Lung (tissue), 12 donors: ENCODE results near the gene TNFRSF13B. TPM values are rescaled to one million over a fixed set of nuclear protein-coding genes. Genes with fewer than 3 reads are reported as not detected.

ENCODE experiments used
- ATAC-seq: fragments of 200-7000 bp; cut with Tn5 transposase; one replicate; pipeline ENCODE4 v1.9.1; 2020; ENCODE audit warnings: moderate number of reproducible peaks; ENCODE audit not compliant: insufficient read depth, low FRiP score
- DNase-seq, 3 donors: peaks; one replicate each; pipeline ENCODE4 v3.0.0-alpha.2; 2013 to 2017
- H3K27ac ChIP-seq, 2 donors: one replicate each; pipeline ENCODE4 v1.5.1; 2013; ENCODE audit warnings: mild to moderate bottlenecking in 2 of 2, moderate library complexity in 2 of 2, control low read depth in 1 of 2, inconsistent platforms in 1 of 2, low read depth in 1 of 2, low read length in 1 of 2
- H3K27me3 ChIP-seq, 3 donors: one replicate each; pipeline ENCODE4 v1.5.1; 2013; ENCODE audit warnings: low read length in 2 of 3; ENCODE audit not compliant: control insufficient read depth in 3 of 3, insufficient read depth in 3 of 3
- H3K36me3 ChIP-seq, 4 donors: one replicate each; pipeline ENCODE4 v1.5.1; 2013; ENCODE audit warnings: low read length in 4 of 4, mild to moderate bottlenecking in 1 of 4, moderate library complexity in 1 of 4; ENCODE audit not compliant: control insufficient read depth in 4 of 4, insufficient read depth in 4 of 4
- H3K4me1 ChIP-seq, 5 donors: one replicate each; pipeline ENCODE4 v1.5.1; 2013; ENCODE audit warnings: low read length in 5 of 5, mild to moderate bottlenecking in 2 of 5, moderate library complexity in 1 of 5; ENCODE audit not compliant: control insufficient read depth in 5 of 5, insufficient read depth in 5 of 5
- H3K4me3 ChIP-seq: one replicate; pipeline ENCODE4 v1.5.1; 2013; ENCODE audit warnings: mild to moderate bottlenecking, control low read depth, moderate library complexity
- H3K9ac ChIP-seq, 2 donors: one replicate each; pipeline ENCODE4 v1.5.1; 2013; ENCODE audit warnings: low read length in 2 of 2, control low read depth in 1 of 2; ENCODE audit not compliant: insufficient read depth in 1 of 2
- H3K9me3 ChIP-seq, 4 donors: one replicate each; pipeline ENCODE4 v1.5.1; 2013; ENCODE audit warnings: low read length in 3 of 4, mild to moderate bottlenecking in 1 of 4, moderate library complexity in 1 of 4; ENCODE audit not compliant: control insufficient read depth in 4 of 4, insufficient read depth in 3 of 4
- WGBS, 2 donors: extraction: QIAGEN DNeasy Blood & Tissue Kit; methylation state at CpG; one replicate each; pipeline ENCODE4 v1.1.7; 2013; 5-methylcytosine and 5-hydroxymethylcytosine counted together
- polyA plus RNA-seq, 2 donors: library from polyadenylated mRNA; stranded (reverse); fragments of 200-250 nt; gene quantifications; one replicate each; pipeline ENCODE4 v1.2.1, GENCODE V29; 2013
- total RNA-seq, 2 donors: library from RNA; depleted of rRNA in 1 of 2; stranded (reverse); fragments of >200 nt in 1 of 2; gene quantifications; one replicate each; pipeline ENCODE4 v1.2.1, GENCODE V29; 2014 to 2021
- TF ChIP-seq, protein P1 (sequence below): IDR thresholded peaks from 2 replicates; pipeline ENCODE4 v1.5.1; 2012; ENCODE audit warnings: mild to moderate bottlenecking; ENCODE audit errors: control extremely low read depth, extremely low read depth
- donor health status: control.
- donor health status: control.
- donor health status: Bipolar disorder and iron deficiency.
- donor health status: healthy.
- donor health status: DM: yes; HTN: yes; CAD: no.

The TNFRSF13B gene
- total and polyA plus RNA-seq, 4 donors: 0.08 to 1.4 (median 0.48) TPM

DNA sequence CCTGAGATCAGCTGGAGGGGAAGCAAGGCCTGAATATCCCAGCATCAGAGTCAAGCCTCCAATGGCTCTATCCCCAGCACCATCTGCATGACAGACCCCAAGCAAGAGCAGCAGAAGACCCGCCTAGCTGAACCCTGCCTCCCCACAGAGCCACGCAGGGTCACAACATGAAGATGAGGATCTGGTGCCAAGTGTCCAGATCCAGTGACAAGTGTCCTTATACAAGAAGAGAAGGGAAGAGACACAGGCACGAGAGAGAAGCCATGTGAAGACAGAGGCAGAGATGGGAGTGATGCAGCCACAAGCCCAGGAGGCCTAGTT lies 28.9 kb downstream of the TNFRSF13B start:
- ATAC-seq: no peak
- peaks cover 0 to 5% (median 0%) of the 10 kb centered on the region in 4 donors for H3K9me3 ChIP-seq
- H3K27me3 ChIP-seq: peaks cover 0 to 4% (median 0%) of the 10 kb centered on the region in 3 donors
- no peak overlapping the region for H3K27ac ChIP-seq
- H3K4me3 ChIP-seq: no peak overlapping the region
- 90 to 96% methylated on average over 3 of the region's 3 CpGs for WGBS, 2 donors
- H3K9ac ChIP-seq: no peak overlapping the region
- no peak for DNase-seq
- H3K4me1 ChIP-seq: no peaks in the 10 kb centered on the region
- H3K36me3 ChIP-seq: no peaks in the 10 kb centered on the region
- TF ChIP-seq, protein P1, sequence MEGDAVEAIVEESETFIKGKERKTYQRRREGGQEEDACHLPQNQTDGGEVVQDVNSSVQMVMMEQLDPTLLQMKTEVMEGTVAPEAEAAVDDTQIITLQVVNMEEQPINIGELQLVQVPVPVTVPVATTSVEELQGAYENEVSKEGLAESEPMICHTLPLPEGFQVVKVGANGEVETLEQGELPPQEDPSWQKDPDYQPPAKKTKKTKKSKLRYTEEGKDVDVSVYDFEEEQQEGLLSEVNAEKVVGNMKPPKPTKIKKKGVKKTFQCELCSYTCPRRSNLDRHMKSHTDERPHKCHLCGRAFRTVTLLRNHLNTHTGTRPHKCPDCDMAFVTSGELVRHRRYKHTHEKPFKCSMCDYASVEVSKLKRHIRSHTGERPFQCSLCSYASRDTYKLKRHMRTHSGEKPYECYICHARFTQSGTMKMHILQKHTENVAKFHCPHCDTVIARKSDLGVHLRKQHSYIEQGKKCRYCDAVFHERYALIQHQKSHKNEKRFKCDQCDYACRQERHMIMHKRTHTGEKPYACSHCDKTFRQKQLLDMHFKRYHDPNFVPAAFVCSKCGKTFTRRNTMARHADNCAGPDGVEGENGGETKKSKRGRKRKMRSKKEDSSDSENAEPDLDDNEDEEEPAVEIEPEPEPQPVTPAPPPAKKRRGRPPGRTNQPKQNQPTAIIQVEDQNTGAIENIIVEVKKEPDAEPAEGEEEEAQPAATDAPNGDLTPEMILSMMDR: no peak

DNA sequence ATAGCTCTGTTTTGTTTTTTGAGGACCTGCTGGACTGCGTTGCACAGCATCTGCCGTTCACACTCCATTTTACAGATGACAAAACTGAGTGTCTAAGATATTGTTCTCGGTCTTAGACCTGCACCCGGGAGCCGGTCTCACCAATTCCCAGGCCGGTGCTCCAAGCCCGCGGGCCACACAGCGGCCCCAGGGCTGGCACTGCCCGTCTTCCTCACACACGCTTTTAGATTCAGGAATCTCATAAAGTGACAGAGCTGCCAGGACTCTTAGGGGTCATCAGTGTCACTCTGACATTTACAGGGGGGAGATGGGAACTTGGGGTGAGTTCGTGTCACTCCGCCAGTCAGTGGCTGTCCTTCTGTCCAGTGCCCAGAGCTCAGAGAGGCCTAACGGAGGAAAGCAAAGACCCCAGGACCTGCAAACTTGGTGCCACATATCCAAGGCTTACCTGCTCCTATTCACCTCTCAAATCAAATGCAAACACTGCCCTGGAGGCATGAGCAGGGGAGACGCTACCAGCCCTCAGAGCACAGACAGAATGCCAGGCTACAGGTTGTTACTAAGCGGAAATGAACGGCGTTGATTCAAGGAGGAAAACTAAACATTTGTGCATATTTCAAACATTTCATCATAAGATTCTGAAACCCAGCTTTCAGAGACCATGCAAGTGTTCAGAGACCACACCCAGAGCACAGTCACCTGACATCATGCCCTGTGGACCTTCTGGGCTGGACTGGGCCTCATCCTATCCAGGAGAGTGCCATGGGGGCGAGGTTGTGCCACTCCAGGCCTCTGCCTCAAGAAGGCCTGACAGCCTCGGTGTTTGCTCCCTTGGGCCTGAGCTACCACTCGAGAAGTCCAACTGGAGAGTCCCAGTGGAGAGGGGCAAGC lies 29.5 kb downstream of the TNFRSF13B start:
- ATAC-seq (peak; percentile 51), DNase-seq (peak; percentile 29 to 60 (median 35))
- Histone ChIP-seq H3K9ac (no peak overlapping the region), H3K27me3 (peaks cover 0 to 4% (median 0%) of the 10 kb centered on the region in 3 donors), H3K27ac (no peak overlapping the region), H3K4me3 (no peak overlapping the region), H3K9me3 (peaks cover 0 to 5% (median 0%) of the 10 kb centered on the region in 4 donors), H3K4me1 (no peaks in the 10 kb centered on the region), H3K36me3 (no peaks in the 10 kb centered on the region)
- TF ChIP-seq, protein P1: no peak
- WGBS, 2 donors: 85 to 90% methylated on average over 21 of the region's 21 CpGs

DNA sequence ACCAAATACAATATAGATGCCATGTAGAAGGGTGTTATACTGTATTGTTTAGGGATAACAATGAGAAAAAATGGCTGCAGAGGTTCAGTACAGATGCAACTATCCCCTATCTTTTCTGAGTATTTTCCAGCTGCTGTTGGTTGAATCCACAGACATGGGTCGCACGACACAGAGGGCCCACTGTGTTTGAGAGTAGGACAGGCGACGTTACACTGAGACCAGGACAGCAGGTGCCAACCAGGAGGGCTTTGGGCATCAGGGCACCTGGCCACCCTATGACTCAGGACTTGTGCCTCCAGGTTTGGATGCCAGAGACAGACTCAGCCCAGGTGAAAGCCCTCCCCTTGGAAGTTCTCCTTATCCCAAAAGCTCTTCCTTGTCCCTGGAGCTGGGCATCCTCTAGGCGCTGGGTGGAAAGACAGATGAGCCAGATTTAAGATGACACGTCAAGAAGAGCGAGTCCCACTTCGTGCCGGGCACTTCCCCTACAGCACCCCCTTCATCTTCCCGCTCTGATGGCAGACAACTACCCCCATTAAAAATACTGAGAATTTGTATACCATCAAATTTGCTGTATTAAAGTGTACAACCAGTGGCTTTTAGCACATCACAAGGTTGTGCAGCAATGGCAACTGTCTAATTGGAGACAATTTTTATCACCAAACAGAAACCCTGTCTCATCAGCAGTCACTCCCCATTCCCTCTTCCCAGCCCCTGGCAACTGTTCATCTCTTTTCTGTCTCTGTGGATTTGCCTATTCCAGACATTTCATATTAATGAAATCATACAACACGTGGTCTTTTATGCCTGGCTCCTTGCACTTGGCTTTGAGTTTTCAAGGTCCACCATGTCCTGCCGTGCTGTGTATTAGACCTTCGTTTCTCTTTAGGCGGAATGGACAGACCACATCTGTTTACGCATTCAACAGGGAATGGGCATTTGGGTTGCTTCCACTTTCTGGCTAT lies 30.6 kb downstream of the TNFRSF13B start:
- TF ChIP-seq, protein P1: no peak
- DNase-seq: peak in 1 of 3 donors; percentile 14
- 89 to 90% methylated on average over 15 of the region's 15 CpGs for WGBS, 2 donors
- H3K27me3 ChIP-seq: peaks cover 0 to 4% (median 0%) of the 10 kb centered on the region in 3 donors
- H3K36me3 ChIP-seq: no peaks in the 10 kb centered on the region
- H3K27ac ChIP-seq: no peak overlapping the region
- no peak overlapping the region for H3K9ac ChIP-seq
- no peak for ATAC-seq
- no peaks in the 10 kb centered on the region for H3K4me1 ChIP-seq
- peaks cover 0 to 5% (median 0%) of the 10 kb centered on the region in 4 donors for H3K9me3 ChIP-seq
- no peak overlapping the region for H3K4me3 ChIP-seq
